IPS-15b (cell line): ENCODE results near the gene PACSIN3.

Experiments used
- H3K27me3 ChIP-seq: one replicate; pipeline ENCODE4 v1.6.1; 2013; ENCODE audit warnings: low read length; ENCODE audit not compliant: control insufficient read depth, insufficient read depth
- H3K36me3 ChIP-seq: one replicate; pipeline ENCODE4 v1.6.1; 2013; ENCODE audit warnings: low read length; ENCODE audit not compliant: control insufficient read depth, insufficient read depth
- H3K4me1 ChIP-seq: one replicate; pipeline ENCODE4 v1.6.1; 2013; ENCODE audit warnings: mild to moderate bottlenecking, low read length; ENCODE audit not compliant: control insufficient read depth, insufficient read depth
- H3K4me3 ChIP-seq: one replicate; pipeline ENCODE4 v1.5.1; 2013; ENCODE audit warnings: low read depth, low read length
- H3K9ac ChIP-seq: one replicate; pipeline ENCODE4 v1.6.1; 2013; ENCODE audit warnings: low read depth, mild to moderate bottlenecking, low read length
- H3K9me3 ChIP-seq: one replicate; pipeline ENCODE4 v1.6.1; 2013; ENCODE audit warnings: mild to moderate bottlenecking, low read length; ENCODE audit not compliant: control insufficient read depth, insufficient read depth

The PACSIN3 gene

GRCh38 chr11:47171061-47171838, 15.0 kb downstream of the PACSIN3 start:
- Histone ChIP-seq H3K9ac (no peak overlapping the region), H3K9me3 (no peaks in the 10 kb centered on the region), H3K4me3 (no peak overlapping the region), H3K27me3 (no peaks in the 10 kb centered on the region), H3K36me3 (peaks cover 54% of the 10 kb centered on the region), H3K4me1 (peaks cover 4% of the 10 kb centered on the region)

- Histone ChIP-seq H3K9me3 (no peaks in the 10 kb centered on the region), H3K27me3 (no peaks in the 10 kb centered on the region), H3K9ac (no peak overlapping the region), H3K36me3 (peaks cover 47% of the 10 kb centered on the region), H3K4me3 (no peak overlapping the region), H3K4me1 (no peaks in the 10 kb centered on the region)
Measured at GRCh38 chr11:47166368-47166767, 19.9 kb downstream of the PACSIN3 start.

- no peak overlapping the region for H3K4me3 ChIP-seq
- H3K27me3 ChIP-seq, result no peaks in the 10 kb centered on the region
- H3K9ac ChIP-seq, result no peak overlapping the region
- no peaks in the 10 kb centered on the region for H3K9me3 ChIP-seq
- H3K36me3 ChIP-seq, result peaks cover 44% of the 10 kb centered on the region
- no peaks in the 10 kb centered on the region for H3K4me1 ChIP-seq
Measured at GRCh38 chr11:47165253-47165840, 20.9 kb downstream of the PACSIN3 start.

- Histone ChIP-seq H3K4me3 (no peak overlapping the region), H3K27me3 (no peaks in the 10 kb centered on the region), H3K4me1 (no peaks in the 10 kb centered on the region), H3K9me3 (no peaks in the 10 kb centered on the region), H3K36me3 (peaks cover 44% of the 10 kb centered on the region), H3K9ac (no peak overlapping the region)
Measured at GRCh38 chr11:47164321-47164720, 21.9 kb downstream of the PACSIN3 start.

GRCh38 chr11:47163898-47164297, 22.3 kb downstream of the PACSIN3 start:
- Histone ChIP-seq H3K4me3 (no peak overlapping the region), H3K27me3 (no peaks in the 10 kb centered on the region), H3K4me1 (no peaks in the 10 kb centered on the region), H3K9me3 (no peaks in the 10 kb centered on the region), H3K36me3 (peaks cover 44% of the 10 kb centered on the region), H3K9ac (no peak overlapping the region)

GRCh38 chr11:47163193-47163592, 23.0 kb downstream of the PACSIN3 start:
- Histone ChIP-seq H3K9ac (no peak overlapping the region), H3K36me3 (peaks cover 40% of the 10 kb centered on the region)

GRCh38 chr11:47162426-47162825, 23.8 kb downstream of the PACSIN3 start:
- no peaks in the 10 kb centered on the region for H3K4me1 ChIP-seq
- H3K36me3 ChIP-seq, result peaks cover 36% of the 10 kb centered on the region
- H3K27me3 ChIP-seq, result no peaks in the 10 kb centered on the region
- H3K9ac ChIP-seq, result no peak overlapping the region
- no peak overlapping the region for H3K4me3 ChIP-seq
- no peaks in the 10 kb centered on the region for H3K9me3 ChIP-seq

More at GRCh38 chr11:47163193-47163592, 23.0 kb downstream of the PACSIN3 start:
- Histone ChIP-seq H3K4me1 (no peaks in the 10 kb centered on the region), H3K4me3 (no peak overlapping the region), H3K27me3 (no peaks in the 10 kb centered on the region), H3K9me3 (no peaks in the 10 kb centered on the region)

- Histone ChIP-seq H3K27me3 (no peaks in the 10 kb centered on the region), H3K4me3 (no peak overlapping the region), H3K36me3 (peaks cover 30% of the 10 kb centered on the region), H3K9ac (no peak overlapping the region), H3K4me1 (no peaks in the 10 kb centered on the region), H3K9me3 (no peaks in the 10 kb centered on the region)
Measured at GRCh38 chr11:47161890-47162289, 24.3 kb downstream of the PACSIN3 start.

- no peaks in the 10 kb centered on the region for H3K27me3 ChIP-seq
- no peak overlapping the region for H3K4me3 ChIP-seq
- no peaks in the 10 kb centered on the region for H3K4me1 ChIP-seq
- H3K36me3 ChIP-seq, result peaks cover 24% of the 10 kb centered on the region
- H3K9me3 ChIP-seq, result no peaks in the 10 kb centered on the region
- H3K9ac ChIP-seq, result no peak overlapping the region
Measured at GRCh38 chr11:47161134-47161854, 24.9 kb downstream of the PACSIN3 start.

GRCh38 chr11:47160753-47161133, 25.5 kb downstream of the PACSIN3 start:
- Histone ChIP-seq H3K4me1 (no peaks in the 10 kb centered on the region), H3K27me3 (no peaks in the 10 kb centered on the region), H3K4me3 (no peak overlapping the region), H3K36me3 (peaks cover 20% of the 10 kb centered on the region), H3K9ac (no peak overlapping the region), H3K9me3 (no peaks in the 10 kb centered on the region)

GRCh38 chr11:47158242-47158641, 28.0 kb downstream of the PACSIN3 start:
- Histone ChIP-seq H3K4me1 (peaks cover 3% of the 10 kb centered on the region), H3K9me3 (no peaks in the 10 kb centered on the region), H3K27me3 (no peaks in the 10 kb centered on the region), H3K4me3 (no peak overlapping the region), H3K36me3 (peaks cover 2% of the 10 kb centered on the region), H3K9ac (no peak overlapping the region)

GRCh38 chr11:47157805-47158204, 28.4 kb downstream of the PACSIN3 start:
- H3K4me1 ChIP-seq, result peaks cover 4% of the 10 kb centered on the region
- no peak overlapping the region for H3K4me3 ChIP-seq
- H3K9ac ChIP-seq, result no peak overlapping the region
- no peaks in the 10 kb centered on the region for H3K36me3 ChIP-seq
- no peaks in the 10 kb centered on the region for H3K27me3 ChIP-seq
- no peaks in the 10 kb centered on the region for H3K9me3 ChIP-seq
